GM19324 (cell line): Measurements from ENCODE around the gene HDC.

Experiments used
- ATAC-seq: cut with Tn5 transposase; IDR thresholded peaks from one replicate; pipeline ENCODE4 v1.9.1; 2021; ENCODE audit warnings: mild to moderate bottlenecking, moderate library complexity; ENCODE audit not compliant: unreplicated experiment, low FRiP score

The HDC gene

DNA sequence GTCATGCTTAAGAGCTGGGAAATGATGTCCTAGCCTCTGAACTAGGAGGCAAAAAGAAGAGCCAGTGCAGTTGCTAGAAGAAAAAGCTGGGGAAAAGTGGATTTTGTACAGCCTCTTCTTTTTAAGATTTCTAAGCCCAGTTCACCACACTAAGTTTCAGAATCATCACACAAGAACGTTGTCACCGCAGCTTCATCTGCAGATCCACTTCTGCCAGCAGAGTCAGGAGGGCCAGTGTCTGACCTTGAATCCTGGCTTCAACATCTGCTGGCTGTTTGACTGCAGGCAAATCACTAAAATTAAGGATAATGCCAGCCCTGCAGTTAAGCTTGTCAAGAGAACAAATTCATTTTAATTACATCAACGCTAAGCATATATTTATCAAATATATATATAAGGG is 36.2 kb downstream of the HDC start:
- ATAC-seq: no peak

DNA sequence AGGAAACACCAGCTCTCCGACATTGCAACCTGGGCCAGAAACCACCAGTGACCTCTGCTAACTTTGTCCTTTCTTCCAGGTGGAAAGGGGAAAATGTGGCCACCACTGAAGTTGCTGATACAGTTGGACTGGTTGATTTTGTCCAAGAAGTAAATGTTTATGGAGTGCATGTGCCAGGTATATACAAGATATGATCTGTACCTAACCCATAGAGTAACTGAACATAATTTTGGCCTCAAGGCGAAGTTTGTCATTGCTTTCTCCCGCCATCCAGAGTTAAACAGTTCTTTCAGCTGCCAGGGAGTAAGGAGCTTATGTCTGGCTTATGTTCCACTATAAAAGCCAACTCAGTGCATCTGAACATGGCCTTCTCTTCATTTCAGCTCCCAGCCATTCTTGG is 36.7 kb downstream of the HDC start:
- ATAC-seq: no peak

DNA sequence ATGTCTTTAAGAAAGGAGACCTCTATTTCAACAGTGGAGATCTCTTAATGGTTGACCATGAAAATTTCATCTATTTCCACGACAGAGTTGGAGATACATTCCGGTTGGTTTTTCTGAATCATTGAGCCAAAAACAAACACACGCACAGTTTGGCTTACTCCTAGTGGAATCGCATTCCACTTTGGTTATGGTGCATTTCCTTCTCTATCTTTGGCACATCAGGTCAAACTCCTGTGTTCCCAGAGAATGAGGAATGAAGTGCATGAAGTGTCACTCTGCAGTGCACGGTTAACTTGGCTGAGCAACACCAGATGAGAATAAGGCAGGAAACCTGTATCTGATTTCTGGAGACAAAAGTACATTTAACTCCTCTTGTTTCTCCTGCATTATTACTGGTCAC is 38.5 kb downstream of the HDC start:
- no peak for ATAC-seq

DNA sequence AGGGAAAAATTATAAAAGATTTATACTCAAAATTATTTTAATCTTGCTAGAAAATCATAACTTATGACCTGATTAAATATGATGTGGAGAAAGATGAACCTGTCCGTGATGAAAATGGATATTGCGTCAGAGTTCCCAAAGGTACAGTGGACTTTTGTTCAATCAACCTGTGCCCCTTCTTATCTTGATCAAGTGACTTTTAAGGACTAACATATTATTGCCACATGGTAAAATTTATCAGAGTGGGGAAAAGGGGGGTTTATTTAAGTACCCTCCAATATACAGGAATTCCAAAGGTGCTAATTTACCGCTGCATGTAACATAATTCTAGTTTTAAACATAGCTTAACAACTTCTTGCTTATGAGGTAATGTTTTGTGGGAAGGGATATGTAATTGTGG is 39.6 kb downstream of the HDC start:
- ATAC-seq: no peak

DNA sequence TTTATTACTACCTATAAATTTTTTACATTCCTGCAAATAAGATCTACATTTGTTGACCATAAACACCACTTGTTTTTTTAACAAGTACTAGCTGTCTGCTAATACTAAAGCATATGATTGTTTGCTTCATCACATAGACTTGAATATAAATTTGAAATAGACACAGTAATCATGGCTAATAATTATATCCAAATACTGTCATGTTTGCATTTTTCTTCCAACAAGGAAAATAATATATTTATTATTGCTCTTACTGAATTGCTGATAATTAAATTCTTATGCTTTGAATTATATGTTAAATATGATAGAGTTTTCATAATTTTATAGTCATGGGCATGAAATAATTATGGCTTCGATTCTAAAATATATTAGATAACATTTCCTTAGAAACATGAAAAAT is 40.5 kb downstream of the HDC start:
- ATAC-seq: no peak

DNA sequence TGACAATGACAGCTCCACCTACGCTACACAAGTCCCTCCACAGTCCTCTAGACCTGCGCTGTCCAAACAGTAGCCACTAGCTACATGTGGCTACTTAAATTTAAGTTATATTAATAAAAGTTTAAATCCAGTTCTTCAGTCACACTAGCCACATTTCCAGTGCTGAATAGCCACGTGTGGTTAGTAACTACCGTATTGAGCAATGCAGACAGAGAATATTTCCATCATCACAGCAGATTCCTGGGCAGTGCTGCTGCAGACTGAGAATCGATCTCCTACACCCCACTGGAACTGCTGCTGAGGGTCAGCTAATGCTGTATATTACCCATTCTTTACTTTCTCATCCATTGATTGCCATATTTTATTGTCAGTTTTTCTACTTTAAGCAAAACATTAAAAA is 40.9 kb downstream of the HDC start:
- ATAC-seq: no peak

DNA sequence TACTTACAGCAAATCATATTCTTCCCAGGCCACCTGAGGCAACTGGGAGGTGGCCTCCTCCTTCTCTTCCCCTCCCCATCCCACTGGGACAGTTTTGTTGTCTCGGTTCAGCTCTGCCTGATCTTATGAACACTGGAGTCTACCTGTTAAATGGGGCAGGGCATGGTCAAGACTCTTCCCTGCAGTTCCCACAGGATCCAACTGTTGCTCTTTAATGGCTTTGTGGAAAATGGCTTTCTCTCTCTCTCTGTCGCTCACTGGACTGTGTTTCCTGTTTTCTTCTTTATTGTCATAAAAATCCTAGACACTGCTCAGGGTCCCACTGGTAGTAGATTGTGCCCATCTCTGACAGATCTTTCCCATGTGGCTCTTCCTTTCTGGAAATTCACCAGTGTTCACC is 43.3 kb downstream of the HDC start:
- no peak for ATAC-seq

DNA sequence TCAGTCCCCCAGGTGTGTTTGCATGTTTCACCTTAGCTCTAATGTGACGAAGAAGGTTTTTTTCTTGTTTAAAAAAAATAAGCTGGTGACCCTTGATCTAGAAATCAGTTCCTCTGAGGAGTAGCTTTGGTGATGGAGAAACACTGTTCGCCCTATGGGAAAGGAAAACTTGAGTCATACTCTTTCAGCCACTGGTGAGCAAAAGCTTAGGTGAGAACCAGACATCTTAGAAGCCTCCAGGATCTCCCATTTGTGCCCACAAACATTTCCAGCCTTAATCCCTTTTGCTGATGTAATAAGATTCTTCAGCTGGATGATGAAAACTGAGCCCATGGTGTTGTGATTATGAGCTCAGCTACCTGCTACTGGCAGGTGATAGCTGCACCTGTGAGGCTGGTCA is 45.7 kb downstream of the HDC start:
- ATAC-seq: no peak

DNA sequence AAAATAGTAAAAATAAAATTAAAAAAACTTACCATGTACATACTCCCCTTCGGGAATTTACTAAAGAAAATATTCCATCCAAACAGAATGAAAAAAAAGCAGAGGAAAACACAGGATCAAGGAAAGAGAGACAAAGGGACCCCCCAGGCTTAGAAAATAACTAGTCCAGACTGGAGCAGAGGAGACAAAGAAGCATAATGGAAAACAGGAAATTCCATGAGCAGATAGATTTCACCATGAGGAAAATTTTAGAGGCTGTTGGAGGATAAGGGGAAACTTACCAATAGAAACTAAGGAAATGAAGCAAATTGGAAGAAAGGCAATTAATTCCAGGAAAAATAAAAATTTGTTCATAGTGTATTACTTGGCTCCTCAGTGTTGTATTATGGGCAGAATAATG is 46.8 kb downstream of the HDC start:
- ATAC-seq: no peak

DNA sequence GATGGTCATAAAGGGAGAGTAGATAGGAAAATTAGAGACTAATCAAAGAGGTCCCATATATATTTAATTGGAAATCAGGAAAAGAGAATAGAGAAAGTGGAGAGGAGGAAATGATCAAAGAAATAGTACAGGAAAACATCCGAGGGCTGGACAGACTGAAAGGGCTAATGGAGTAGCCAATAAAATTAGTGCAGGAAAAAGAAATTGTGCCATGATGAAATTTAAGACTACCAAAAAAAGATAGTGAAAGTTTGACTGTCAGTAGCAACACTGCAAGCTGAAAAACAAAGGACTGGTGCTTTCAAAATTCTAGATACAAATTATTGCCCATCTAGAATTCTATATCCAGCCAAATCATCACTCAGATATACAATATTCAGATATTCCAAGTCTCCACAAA is 47.2 kb downstream of the HDC start:
- no peak for ATAC-seq

DNA sequence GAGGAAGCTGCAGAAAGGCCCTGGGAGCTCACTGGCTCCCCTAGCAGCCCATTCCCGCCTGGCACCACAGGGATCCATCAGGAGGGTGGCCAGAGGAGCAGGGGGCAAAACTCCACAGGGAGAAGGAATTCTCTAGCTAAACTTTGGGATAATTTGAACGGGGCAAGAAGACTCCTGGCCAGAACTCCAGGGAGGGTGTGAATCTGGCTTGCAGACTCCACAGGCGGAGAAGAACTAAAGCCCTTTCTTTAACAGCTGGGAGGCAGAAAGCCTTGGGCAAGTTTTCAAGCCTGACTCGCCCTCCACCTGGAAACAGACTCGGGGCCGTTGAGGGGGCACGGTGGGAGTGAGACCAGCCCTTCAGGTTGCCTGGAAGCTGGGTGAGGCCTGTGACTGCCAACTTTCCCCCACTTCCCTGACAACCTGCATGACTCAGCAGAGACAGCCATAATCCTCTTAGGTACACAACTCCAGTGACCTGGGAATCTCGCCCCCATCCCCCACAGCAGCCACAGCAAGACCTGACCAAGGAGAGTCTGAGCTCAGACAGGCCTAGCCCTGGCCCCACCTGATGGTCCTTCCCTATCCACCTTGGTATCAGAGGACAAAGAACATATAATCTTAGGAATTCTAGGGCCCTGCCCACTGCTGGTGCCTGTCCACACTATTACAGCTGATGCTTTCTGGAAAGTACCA is 54.9 kb downstream of the HDC start:
- no peak for ATAC-seq

DNA sequence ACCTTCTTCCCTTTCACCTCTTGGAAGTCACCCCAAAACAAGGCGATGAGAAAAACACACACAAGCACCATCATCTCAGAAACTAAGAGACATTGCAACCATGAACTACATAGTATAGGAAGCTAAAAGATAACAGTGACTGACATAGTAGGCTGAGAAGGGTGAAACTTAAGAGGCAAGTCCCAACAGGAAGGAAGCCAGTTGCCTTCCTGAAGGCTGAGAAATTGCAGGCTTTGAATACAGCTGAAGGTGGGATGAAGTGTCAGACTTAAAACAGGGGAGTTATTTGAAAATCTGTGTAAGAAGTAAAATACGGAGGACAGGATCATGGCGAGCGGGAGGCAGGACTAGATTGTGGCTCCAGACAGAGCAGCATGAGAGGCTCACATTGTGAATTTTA is 55.7 kb downstream of the HDC start:
- ATAC-seq: no peak

DNA sequence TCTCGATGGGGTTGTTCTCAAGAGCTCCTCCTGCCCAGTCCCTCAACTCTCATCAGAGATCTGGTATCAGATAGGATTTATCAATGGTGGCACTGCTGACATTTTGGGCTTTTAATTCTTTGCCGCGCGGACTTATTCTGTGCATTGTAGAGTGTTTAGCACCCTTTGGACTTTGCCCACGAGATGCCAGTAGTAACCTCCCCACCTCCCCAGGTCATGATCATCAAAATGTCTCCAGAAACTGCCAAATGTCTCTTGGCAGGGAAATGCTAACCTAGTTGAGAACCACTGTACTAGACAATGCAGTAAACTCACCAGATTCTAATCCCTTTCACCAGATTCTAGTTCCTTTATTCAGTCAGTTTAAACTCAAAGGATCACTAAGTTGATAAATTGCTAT is 59.5 kb downstream of the HDC start:
- no peak for ATAC-seq

DNA sequence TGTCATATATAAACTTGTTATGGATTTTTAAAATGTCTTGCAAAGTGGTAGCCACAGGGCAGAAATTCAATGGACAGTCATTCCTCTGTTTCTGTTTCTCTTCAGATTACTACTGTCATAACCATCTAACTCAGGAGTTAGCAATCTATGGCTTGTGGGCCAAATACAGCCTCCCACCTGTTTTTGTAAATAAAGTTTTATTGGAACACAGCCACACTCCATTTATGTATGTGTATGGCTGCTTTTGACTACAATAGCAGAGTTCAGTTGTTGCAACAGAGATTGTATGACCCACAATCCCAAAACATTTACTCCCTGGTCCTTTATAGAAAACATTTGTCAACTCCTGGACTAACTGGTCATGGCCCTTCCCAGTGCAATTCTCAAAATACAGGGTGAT is 63.5 kb downstream of the HDC start:
- ATAC-seq: no peak

DNA sequence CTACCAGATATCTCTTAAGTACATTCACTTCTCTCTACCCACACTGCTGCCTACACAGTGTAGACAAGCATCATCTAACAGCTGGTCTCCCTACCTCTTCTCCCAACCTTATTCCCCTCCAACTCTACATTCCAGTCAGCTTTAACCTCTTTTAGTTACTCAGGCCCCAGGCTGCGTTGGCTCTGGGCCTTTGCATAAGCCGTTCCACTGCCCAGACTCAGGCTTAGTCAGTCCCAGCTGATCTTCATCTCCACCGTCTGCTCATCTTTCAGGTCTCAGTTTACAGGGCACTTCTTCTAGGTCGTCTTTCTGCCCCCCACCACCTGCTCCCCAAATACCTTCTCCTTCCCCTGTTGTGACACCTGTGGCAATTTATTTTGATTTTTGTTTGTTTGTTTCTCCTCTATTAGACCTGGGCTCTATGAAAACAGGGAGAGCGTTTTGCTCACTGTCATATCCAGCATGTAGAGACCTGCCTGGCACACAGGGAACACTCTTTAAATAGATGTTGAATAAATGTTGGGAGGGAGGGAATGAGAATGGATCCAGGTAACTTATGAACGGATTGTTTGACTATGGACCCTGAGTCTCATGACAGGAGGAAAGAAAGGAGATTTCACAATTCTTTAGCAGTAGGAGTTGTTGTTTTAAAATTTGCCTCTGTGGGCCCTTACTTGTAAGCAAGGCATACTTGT is 72.5 kb downstream of the HDC start:
- no peak for ATAC-seq

DNA sequence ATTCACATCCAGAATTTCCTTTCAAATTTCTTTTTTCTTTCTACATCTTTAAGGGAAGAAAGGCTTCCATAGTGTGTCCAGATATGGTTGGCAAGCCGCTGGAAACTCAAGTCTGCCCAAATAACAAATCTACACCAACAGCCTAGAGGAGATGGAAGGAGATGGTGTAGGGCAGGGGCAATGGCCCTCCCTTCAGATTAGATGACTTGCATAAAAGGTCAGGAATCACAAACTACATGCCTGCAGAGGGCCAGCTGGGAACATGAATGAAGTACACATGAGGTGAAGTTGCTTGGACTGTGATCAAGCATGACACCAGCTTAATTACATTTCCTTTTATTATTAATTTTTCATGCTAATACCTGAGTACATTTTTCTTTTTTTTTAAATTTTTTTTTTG is 73.4 kb downstream of the HDC start:
- no peak for ATAC-seq
